Measurements from ENCODE around the gene SYNDIG1. TPM values are rescaled to one million over a fixed set of nuclear protein-coding genes. Genes with fewer than 3 reads are reported as not detected.

SYNDIG1 gene
- total and polyA plus RNA-seq, 2 of the 4 experiments (the other 2 are of a cell fraction), result not detected

- Histone ChIP-seq H4K91ac (ENCODE audit: insufficient read depth, low read depth, low read length) (peak overlapping the region; percentile 94), H3K9me3 (ENCODE audit: control insufficient read depth, insufficient read depth, low read length) (no peaks in the 10 kb centered on the region), H3K9ac (ENCODE audit: low read depth, low read length) (0 out of 2 replicates have a peak overlapping the region, but pooled peaks have one; percentile 22), H3K27me3 (ENCODE audit: control insufficient read depth, insufficient read depth, low read length) (0 out of 2 replicates have a peak, but pooled peaks cover 2% of the 10 kb centered on the region), H3K4me1 (ENCODE audit: control insufficient read depth, insufficient read depth, low read length) (peaks cover 18% of the 10 kb centered on the region), H3K56ac (ENCODE audit: extremely low read depth, insufficient read depth, low read length) (no peak overlapping the region), H4K20me1 (ENCODE audit: insufficient read depth, low read length) (no peaks in the 10 kb centered on the region; the same call in 1 of the 2 replicates), H2AK5ac (ENCODE audit: low read depth, low read length) (peak overlapping the region; percentile 94), H2AFZ (replicated peaks; ENCODE audit: low read length, poor library complexity) (peak overlapping the region; percentile 79), H4K8ac (ENCODE audit: low read depth in 2 of 2, low read length in 2 of 2) (peak overlapping the region; percentile 64 to 92), H3K79me1 (ENCODE audit: low read depth in 1 of 2, low read length in 2 of 2) (no peaks in the 10 kb centered on the region), H3K4me2 (ENCODE audit: low read depth, low read length) (peak overlapping the region; percentile 13; the same call in 1 of the 2 replicates), H2BK20ac (ENCODE audit: low read depth, low read length) (peak overlapping the region; percentile 98), H2BK5ac (ENCODE audit: low read depth, low read length, poor library complexity, severe bottlenecking) (peak overlapping the region; percentile 93), H3K18ac (ENCODE audit: low read depth, low read length) (peak overlapping the region; percentile 72), H2BK15ac (ENCODE audit: low read depth, low read length) (peak overlapping the region; percentile 95; the same call in 2 of the 3 replicates), H3K4me3 (ENCODE audit: insufficient read depth, low read depth, low read length) (no peak overlapping the region), H2BK120ac (ENCODE audit: low read depth, low read length) (peak overlapping the region; percentile 99), H4K5ac (ENCODE audit: low read depth, low read length) (peak overlapping the region; percentile 74), H3K4ac (ENCODE audit: low read depth, low read length) (peak overlapping the region; percentile 97), H3K9me1 (ENCODE audit: insufficient read depth, low read length) (peaks cover 13% of the 10 kb centered on the region), H3K23ac (ENCODE audit: low read depth, low read length) (peak overlapping the region; percentile 94), H3K27ac (ENCODE audit: insufficient read depth, low read length) (peak overlapping the region; percentile 84), H2AK9ac (replicated peaks; ENCODE audit: low read depth, low read length, poor library complexity) (peak overlapping the region; percentile 98), H3K36me3 (ENCODE audit: control insufficient read depth, insufficient read depth, low read length) (no peaks in the 10 kb centered on the region), H3K14ac (replicated peaks; ENCODE audit: low read depth, low read length) (peak overlapping the region; percentile 97)
- DNase-seq (peak; percentile 75), ATAC-seq (ENCODE audit: low read depth) (peak; percentile 21)
- CTCF ChIA-PET, result no interaction called here
- intact Hi-C loops (cut with micrococcal nuclease), result loop anchor here (2.0 kb wide), 1 partner anchor 23 kb away; no protein-coding TSS in a partner anchor
- BruUV-seq (replicated peaks), result no TSS peak
- in situ Hi-C loops (cut with MboI; ENCODE audit: low sequenced_read_pairs), result no loop called here
- dilution Hi-C loops (cut with HindIII; ENCODE audit: low sequenced_read_pairs, unreplicated experiment), result no loop called here
- 0% methylated on average over 1 of the region's 13 CpGs; no CpG with 5 or more reads in 1 of the 2 experiments for WGBS, 2 experiments (ENCODE audit: extremely low coverage in 2 of 2, insufficient read length in 1 of 2)
- TF ChIP-seq RAD21 (IDR thresholded peaks at IDR 0.05; ENCODE audit: low read length) (no peak), FOS (IDR thresholded peaks at IDR 0.05; ENCODE audit: low read depth, low read length) (peak; percentile 36; the same call in 1 of the 2 replicates), CEBPB (IDR thresholded peaks at IDR 0.05; ENCODE audit: low read depth, low read length) (peak; percentile 55), BHLHE40 (IDR thresholded peaks at IDR 0.05; ENCODE audit: low read depth, low read length) (peak; percentile 47)
- POLR2A ChIA-PET (ENCODE audit: unreplicated experiment), result no interaction called here
Observed at GRCh38 chr20:24673678-24674570, 204.5 kb downstream of the SYNDIG1 start.

Data from IMR-90 (cell line).